Esophagus squamous epithelium (tissue), 4 donors: ENCODE results near the gene COL4A2.

Source experiments
- POLR2A ChIP-seq, 4 donors: fragments of 450-650 bp; IDR thresholded peaks; one replicate each; pipeline ENCODE4 v1.6.1; 2017; ENCODE audit warnings: antibody characterized with exemption in 4 of 4, mild to moderate bottlenecking in 4 of 4, moderate library complexity in 3 of 4
- TF ChIP-seq, protein P1 (sequence below), 6 experiments: fragments of 450-650 bp in 4 of 6; fragments of 200-600 bp in 2 of 6; sonication (generic) in 2 of 6; IDR thresholded peaks; one replicate each; pipeline ENCODE4 v1.5.1; 2016 to 2019; ENCODE audit warnings: antibody characterized with exemption in 6 of 6, mild to moderate bottlenecking in 4 of 6, moderate library complexity in 4 of 6

DNA sequence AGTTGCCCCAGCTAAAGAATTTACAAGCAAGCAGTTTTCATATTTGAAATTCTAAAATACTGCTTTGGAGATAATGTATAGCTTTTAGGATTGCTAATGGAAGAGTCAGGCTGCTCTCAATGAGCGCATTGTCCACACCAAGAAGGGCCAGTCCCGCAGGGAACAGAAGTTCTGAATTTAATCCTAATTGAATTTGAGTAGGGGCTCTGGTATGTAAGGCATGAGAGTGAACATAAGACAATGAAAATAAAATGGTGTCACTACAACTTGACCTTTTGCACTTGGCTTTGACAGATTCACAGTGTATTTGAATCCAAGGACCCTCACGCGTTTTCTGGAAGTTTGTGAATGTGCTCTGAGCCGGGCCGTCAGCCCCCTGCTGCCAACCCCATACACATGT is 221.8 kb downstream of the COL4A2 start:
- TF ChIP-seq, protein P1, sequence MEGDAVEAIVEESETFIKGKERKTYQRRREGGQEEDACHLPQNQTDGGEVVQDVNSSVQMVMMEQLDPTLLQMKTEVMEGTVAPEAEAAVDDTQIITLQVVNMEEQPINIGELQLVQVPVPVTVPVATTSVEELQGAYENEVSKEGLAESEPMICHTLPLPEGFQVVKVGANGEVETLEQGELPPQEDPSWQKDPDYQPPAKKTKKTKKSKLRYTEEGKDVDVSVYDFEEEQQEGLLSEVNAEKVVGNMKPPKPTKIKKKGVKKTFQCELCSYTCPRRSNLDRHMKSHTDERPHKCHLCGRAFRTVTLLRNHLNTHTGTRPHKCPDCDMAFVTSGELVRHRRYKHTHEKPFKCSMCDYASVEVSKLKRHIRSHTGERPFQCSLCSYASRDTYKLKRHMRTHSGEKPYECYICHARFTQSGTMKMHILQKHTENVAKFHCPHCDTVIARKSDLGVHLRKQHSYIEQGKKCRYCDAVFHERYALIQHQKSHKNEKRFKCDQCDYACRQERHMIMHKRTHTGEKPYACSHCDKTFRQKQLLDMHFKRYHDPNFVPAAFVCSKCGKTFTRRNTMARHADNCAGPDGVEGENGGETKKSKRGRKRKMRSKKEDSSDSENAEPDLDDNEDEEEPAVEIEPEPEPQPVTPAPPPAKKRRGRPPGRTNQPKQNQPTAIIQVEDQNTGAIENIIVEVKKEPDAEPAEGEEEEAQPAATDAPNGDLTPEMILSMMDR (IDR thresholded peaks at IDR 0.05): no peak
- TF ChIP-seq POLR2A (IDR thresholded peaks at IDR 0.05): no peak
